ENCODE results near the gene GCC1.

GRCh38 chr7:127566242-127566641, 19.2 kb downstream of the GCC1 start:
- TF ChIP-seq JUN (IDR thresholded peaks at IDR 0.05; ENCODE audit: borderline replicate concordance, insufficient read depth, insufficient read length, low read depth) (no peak), POLR2A (IDR thresholded peaks at IDR 0.05; ENCODE audit: low read depth, low read length) (no peak), POLR2AphosphoS5 (IDR thresholded peaks at IDR 0.05; ENCODE audit: insufficient read depth, low read depth, low read length) (no peak), MAX (IDR thresholded peaks at IDR 0.05; ENCODE audit: insufficient read depth, insufficient read length) (no peak), EZH2 (IDR thresholded peaks at IDR 0.05; ENCODE audit: borderline replicate concordance, low read depth, low read length, severe bottlenecking) (no peak)
- TF ChIP-seq, protein P1, sequence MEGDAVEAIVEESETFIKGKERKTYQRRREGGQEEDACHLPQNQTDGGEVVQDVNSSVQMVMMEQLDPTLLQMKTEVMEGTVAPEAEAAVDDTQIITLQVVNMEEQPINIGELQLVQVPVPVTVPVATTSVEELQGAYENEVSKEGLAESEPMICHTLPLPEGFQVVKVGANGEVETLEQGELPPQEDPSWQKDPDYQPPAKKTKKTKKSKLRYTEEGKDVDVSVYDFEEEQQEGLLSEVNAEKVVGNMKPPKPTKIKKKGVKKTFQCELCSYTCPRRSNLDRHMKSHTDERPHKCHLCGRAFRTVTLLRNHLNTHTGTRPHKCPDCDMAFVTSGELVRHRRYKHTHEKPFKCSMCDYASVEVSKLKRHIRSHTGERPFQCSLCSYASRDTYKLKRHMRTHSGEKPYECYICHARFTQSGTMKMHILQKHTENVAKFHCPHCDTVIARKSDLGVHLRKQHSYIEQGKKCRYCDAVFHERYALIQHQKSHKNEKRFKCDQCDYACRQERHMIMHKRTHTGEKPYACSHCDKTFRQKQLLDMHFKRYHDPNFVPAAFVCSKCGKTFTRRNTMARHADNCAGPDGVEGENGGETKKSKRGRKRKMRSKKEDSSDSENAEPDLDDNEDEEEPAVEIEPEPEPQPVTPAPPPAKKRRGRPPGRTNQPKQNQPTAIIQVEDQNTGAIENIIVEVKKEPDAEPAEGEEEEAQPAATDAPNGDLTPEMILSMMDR (IDR thresholded peaks at IDR 0.05; ENCODE audit: extremely low read depth in 1 of 2, insufficient read depth in 1 of 2, low read depth in 1 of 2, low read length in 2 of 2): no peak
